ENCODE results near the gene PDX1. TPM values are rescaled to one million over a fixed set of nuclear protein-coding genes. Genes with fewer than 3 reads are reported as not detected.

Gene PDX1
- total RNA-seq, 1 donor from 2014 or later = not detected

GRCh38 chr13:27953676-27954405, 34.0 kb downstream of the PDX1 start:
- peaks cover 31% of the 10 kb centered on the region for H3K27me3 ChIP-seq (ENCODE audit: control insufficient read depth, insufficient read depth, low read length)
- peak overlapping the region; percentile 32 for H3K4me3 ChIP-seq (ENCODE audit: low read depth, low read length)
- no peaks in the 10 kb centered on the region for H3K36me3 ChIP-seq (ENCODE audit: control insufficient read depth, insufficient read depth, low read length)
- DNase-seq (ENCODE audit: low read depth) = no peak
- peak; percentile 30 for TF ChIP-seq CTCF (IDR thresholded peaks at IDR 0.05; ENCODE audit: insufficient read depth, low read length, poor library complexity, severe bottlenecking)

DNA sequence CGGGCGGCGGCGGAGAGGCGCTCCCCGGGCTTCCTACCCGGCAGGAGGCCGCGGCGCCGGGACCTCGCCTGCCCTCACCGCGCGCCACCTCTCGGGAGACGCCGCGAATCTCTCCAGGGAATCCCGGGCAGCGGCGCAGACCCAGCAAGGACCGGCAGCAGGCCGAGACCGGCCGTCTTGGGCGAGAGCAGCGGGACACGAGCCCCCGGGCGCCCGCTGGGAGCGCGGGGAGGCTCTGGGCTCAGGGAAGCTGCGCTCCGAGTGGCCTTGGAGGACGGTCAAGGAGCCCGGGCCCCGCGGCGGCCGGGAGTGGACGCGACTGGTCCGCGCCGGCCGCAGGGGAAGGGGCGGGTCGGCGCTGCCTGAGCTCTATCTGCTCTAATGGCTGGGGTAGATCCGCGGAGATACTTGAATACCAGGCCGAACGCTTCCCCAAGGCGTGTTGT, 34.6 kb downstream of the PDX1 start:
- DNase-seq (ENCODE audit: low read depth) = no peak
- H3K36me3 ChIP-seq (ENCODE audit: control insufficient read depth, insufficient read depth, low read length) = no peaks in the 10 kb centered on the region
- TF ChIP-seq CTCF (IDR thresholded peaks at IDR 0.05; ENCODE audit: insufficient read depth, low read length, poor library complexity, severe bottlenecking) = no peak
- peak overlapping the region; percentile 32 for H3K4me3 ChIP-seq (ENCODE audit: low read depth, low read length)
- peaks cover 36% of the 10 kb centered on the region for H3K27me3 ChIP-seq (ENCODE audit: control insufficient read depth, insufficient read depth, low read length)

DNA sequence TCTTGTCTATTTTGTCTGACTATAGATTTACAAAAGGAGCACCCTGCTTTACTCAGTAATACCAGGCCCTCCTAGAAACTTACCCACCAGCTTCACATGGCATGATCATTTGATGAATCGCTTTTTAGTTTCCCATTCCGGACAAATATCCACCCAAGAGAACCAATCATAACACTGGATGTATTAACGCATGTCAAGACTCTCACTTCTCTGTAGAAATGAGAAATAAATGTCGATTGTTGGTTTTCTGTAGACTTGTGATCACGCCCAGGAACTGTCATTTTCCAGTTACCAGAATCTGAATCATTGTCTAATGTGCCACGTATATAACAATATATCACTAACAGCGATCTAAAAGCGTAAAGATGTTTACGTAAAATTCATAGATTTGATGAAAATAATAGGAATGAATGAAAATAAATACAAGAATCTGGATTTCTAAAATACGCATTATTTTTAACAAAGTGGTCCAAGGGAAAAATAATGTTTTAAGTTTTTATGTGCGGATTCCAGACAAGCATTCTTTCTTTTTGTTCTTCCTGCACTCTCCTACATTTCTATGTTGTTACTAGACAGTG, 35.3 kb downstream of the PDX1 start:
- Histone ChIP-seq H3K27me3 (ENCODE audit: control insufficient read depth, insufficient read depth, low read length) (peaks cover 41% of the 10 kb centered on the region), H3K36me3 (ENCODE audit: control insufficient read depth, insufficient read depth, low read length) (no peaks in the 10 kb centered on the region), H3K4me3 (ENCODE audit: low read depth, low read length) (no peak overlapping the region)
- no peak for DNase-seq (ENCODE audit: low read depth)
- TF ChIP-seq CTCF (IDR thresholded peaks at IDR 0.05; ENCODE audit: insufficient read depth, low read length, poor library complexity, severe bottlenecking) = no peak

DNA sequence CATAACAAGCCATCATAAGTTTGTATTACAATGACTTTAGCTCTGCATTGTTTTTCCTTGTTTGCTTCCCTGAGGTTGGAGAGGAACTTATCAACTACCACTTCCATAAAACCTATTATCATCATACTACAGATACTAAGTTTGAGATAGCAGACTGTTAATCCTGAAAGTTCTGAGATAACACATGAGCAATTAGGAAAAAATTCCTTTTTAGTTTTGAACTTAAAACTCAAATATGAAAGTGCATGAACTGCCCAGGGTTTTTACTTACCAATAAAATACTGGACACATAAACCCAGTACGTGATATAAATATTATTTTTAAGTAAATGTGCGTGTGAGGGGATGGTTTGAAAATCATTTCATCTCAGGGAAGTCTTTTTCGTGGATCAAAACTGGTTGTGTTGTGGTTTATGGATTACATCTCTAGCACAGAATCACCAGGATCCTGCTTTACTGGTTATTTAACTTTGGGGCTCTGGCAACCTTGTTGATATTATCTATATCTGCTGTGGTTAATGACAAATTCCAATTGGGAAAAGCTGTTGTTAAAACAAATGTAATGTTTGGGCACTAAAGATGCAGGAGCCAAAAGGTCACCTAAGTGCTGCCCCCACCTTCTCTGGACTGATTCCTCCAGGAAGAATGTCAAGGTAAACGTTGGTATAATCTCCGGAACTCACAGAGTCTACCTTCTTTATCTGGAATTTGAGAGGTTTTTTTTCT, 36.9 kb downstream of the PDX1 start:
- DNase-seq (ENCODE audit: low read depth) = no peak
- no peak for TF ChIP-seq CTCF (IDR thresholded peaks at IDR 0.05; ENCODE audit: insufficient read depth, low read length, poor library complexity, severe bottlenecking)
- Histone ChIP-seq H3K36me3 (ENCODE audit: control insufficient read depth, insufficient read depth, low read length) (no peaks in the 10 kb centered on the region), H3K27me3 (ENCODE audit: control insufficient read depth, insufficient read depth, low read length) (peaks cover 58% of the 10 kb centered on the region), H3K4me3 (ENCODE audit: low read depth, low read length) (no peak overlapping the region)

- H3K27me3 ChIP-seq (ENCODE audit: control insufficient read depth, insufficient read depth, low read length) = peaks cover 65% of the 10 kb centered on the region
- no peak for TF ChIP-seq CTCF (IDR thresholded peaks at IDR 0.05; ENCODE audit: insufficient read depth, low read length, poor library complexity, severe bottlenecking)
- DNase-seq (ENCODE audit: low read depth) = no peak
- no peaks in the 10 kb centered on the region for H3K36me3 ChIP-seq (ENCODE audit: control insufficient read depth, insufficient read depth, low read length)
- no peak overlapping the region for H3K4me3 ChIP-seq (ENCODE audit: low read depth, low read length)
Measured at GRCh38 chr13:27959976-27960361, 40.2 kb downstream of the PDX1 start.

Data from kidney epithelial cell (primary cell).